ENCODE data around the gene NALCN. TPM values are rescaled to one million over a fixed set of nuclear protein-coding genes. Genes with fewer than 3 reads are reported as not detected.
A peak's percentile ranks its signal among the peaks of the same experiment; 100 is the strongest.

NALCN gene
- total and polyA plus RNA-seq, 2 experiments from 2014 or later = not detected

- no peak for TF ChIP-seq CTCF (IDR thresholded peaks at IDR 0.05; ENCODE audit: low read depth, low read length)
- Histone ChIP-seq H3K27ac (no peak overlapping the region), H3K4me1 (ENCODE audit: low read depth) (no peaks in the 10 kb centered on the region), H3K36me3 (no peaks in the 10 kb centered on the region), H3K4me3 (no peak overlapping the region), H3K27me3 (no peaks in the 10 kb centered on the region), H3K9me3 (ENCODE audit: low read depth) (no peaks in the 10 kb centered on the region)
- peak in 1 of 2 donors; percentile 1 for DNase-seq (ENCODE audit: low read depth in 1 of 2, low spot score in 1 of 2)
Observed at GRCh38 chr13:101390461-101390860, 25.8 kb downstream of the NALCN start.

GRCh38 chr13:101384929-101385328 is 31.4 kb downstream of the NALCN start:
- no peaks in the 10 kb centered on the region for H3K9me3 ChIP-seq (ENCODE audit: low read depth)
- no peaks in the 10 kb centered on the region for H3K36me3 ChIP-seq
- H3K4me1 ChIP-seq (ENCODE audit: low read depth) = no peaks in the 10 kb centered on the region
- DNase-seq (ENCODE audit: low read depth in 1 of 2, low spot score in 1 of 2) = no peak
- no peak overlapping the region for H3K4me3 ChIP-seq
- H3K27me3 ChIP-seq = no peaks in the 10 kb centered on the region
- H3K27ac ChIP-seq = no peak overlapping the region
- TF ChIP-seq CTCF (IDR thresholded peaks at IDR 0.05; ENCODE audit: low read depth, low read length) = no peak

- no peak for DNase-seq (ENCODE audit: low read depth in 1 of 2, low spot score in 1 of 2)
- H3K4me3 ChIP-seq = no peak overlapping the region
- no peak overlapping the region for H3K27ac ChIP-seq
- H3K9me3 ChIP-seq (ENCODE audit: low read depth) = no peaks in the 10 kb centered on the region
- no peaks in the 10 kb centered on the region for H3K27me3 ChIP-seq
- H3K4me1 ChIP-seq (ENCODE audit: low read depth) = no peaks in the 10 kb centered on the region
- H3K36me3 ChIP-seq = no peaks in the 10 kb centered on the region
- no peak for TF ChIP-seq CTCF (IDR thresholded peaks at IDR 0.05; ENCODE audit: low read depth, low read length)
Observed at GRCh38 chr13:101383595-101383994, 32.7 kb downstream of the NALCN start.

GRCh38 chr13:101382701-101383100 is 33.6 kb downstream of the NALCN start:
- no peaks in the 10 kb centered on the region for H3K27me3 ChIP-seq
- no peaks in the 10 kb centered on the region for H3K9me3 ChIP-seq (ENCODE audit: low read depth)
- no peak for TF ChIP-seq CTCF (IDR thresholded peaks at IDR 0.05; ENCODE audit: low read depth, low read length)

GRCh38 chr13:101382086-101382485 is 34.2 kb downstream of the NALCN start:
- Histone ChIP-seq H3K4me3 (no peak overlapping the region), H3K4me1 (ENCODE audit: low read depth) (no peaks in the 10 kb centered on the region), H3K27me3 (no peaks in the 10 kb centered on the region), H3K36me3 (no peaks in the 10 kb centered on the region), H3K9me3 (ENCODE audit: low read depth) (no peaks in the 10 kb centered on the region), H3K27ac (no peak overlapping the region)
- DNase-seq (ENCODE audit: low read depth in 1 of 2, low spot score in 1 of 2) = no peak
- no peak for TF ChIP-seq CTCF (IDR thresholded peaks at IDR 0.05; ENCODE audit: low read depth, low read length)

More at GRCh38 chr13:101382701-101383100, 33.6 kb downstream of the NALCN start:
- DNase-seq (ENCODE audit: low read depth in 1 of 2, low spot score in 1 of 2) = no peak
- no peak overlapping the region for H3K27ac ChIP-seq
- no peaks in the 10 kb centered on the region for H3K4me1 ChIP-seq (ENCODE audit: low read depth)
- no peaks in the 10 kb centered on the region for H3K36me3 ChIP-seq
- no peak overlapping the region for H3K4me3 ChIP-seq

GRCh38 chr13:101360525-101360924 is 55.8 kb downstream of the NALCN start:
- Histone ChIP-seq H3K9me3 (ENCODE audit: low read depth) (no peaks in the 10 kb centered on the region), H3K27ac (no peak overlapping the region), H3K4me1 (ENCODE audit: low read depth) (no peaks in the 10 kb centered on the region), H3K36me3 (no peaks in the 10 kb centered on the region), H3K27me3 (no peaks in the 10 kb centered on the region), H3K4me3 (no peak overlapping the region)
- TF ChIP-seq CTCF (IDR thresholded peaks at IDR 0.05; ENCODE audit: low read depth, low read length) = no peak
- no peak for DNase-seq (ENCODE audit: low read depth in 1 of 2, low spot score in 1 of 2)
